D341Med (cell line): ENCODE measurements around the gene HTR6.
"Not testable (repeated sequence)": the region's sequence is repeated elsewhere in the genome, so short reads cannot be mapped to it uniquely, and the experiment has no call there.

Experiments
- DNase-seq: peaks from one replicate; pipeline ENCODE4 v3.0.0; 2012; ENCODE audit warnings: low spot score

The HTR6 gene

DNA sequence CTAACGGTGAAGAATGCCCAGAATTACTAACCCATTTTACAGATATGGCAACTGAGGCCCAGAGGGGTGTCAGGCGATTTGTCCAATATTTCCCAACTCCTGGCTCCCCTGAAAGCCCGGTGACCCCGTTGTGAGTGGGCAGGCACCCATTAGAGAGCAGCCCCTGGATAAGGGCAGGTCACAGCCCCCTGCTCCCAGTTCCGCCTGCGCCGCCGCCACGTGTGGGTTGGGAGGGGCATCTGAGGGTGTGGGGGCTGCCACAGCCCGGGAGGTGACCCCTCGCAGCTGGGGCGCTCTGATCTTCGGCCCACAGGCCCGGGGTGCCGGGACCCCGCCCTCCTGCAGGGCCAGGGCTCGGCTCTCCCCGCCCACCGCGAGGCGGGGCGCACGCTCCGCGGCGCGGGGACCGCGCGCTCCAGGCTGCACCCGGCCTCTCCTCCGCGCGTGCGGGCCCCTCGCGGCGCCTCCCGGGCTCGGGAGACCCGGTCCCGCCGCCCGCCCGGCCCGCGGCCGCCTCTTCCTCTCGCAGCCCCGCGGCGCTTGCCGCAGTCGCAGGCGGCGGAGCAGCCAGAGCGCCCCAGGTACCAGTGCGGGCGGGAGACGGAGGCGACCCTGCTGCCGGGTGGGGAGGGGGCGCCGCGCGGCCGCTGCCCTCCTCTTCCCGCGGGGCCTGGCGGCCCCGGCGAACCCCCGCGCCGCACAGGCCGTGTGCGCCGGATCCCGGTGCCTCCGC is at the start of gene HTR6:
HTR6 (plus strand) TSS at position 423 of the 733 bp plus-strand sequence. CDS start 879 bp downstream, outside the sequence.
- peak; percentile 82 for DNase-seq

DNA sequence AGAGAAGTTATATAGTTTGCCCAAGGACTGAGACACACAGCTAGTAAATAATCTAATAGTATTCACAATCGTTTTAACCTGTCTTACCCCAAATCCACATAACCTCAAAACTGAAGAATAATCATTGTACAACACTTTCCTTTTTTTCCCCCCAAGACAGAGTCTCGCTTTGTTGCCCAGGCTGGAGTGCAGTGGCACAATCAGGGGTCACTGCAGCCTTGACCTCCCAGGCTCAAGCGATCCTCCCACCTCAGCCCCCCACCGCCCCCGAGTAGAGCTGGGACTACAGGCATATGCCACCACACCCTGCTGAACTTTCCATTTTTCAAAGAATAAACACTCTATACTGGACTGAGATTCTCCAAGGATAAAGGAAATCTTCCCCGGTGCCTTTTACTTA is 49.2 kb upstream of the HTR6 start:
- no peak for DNase-seq

DNA sequence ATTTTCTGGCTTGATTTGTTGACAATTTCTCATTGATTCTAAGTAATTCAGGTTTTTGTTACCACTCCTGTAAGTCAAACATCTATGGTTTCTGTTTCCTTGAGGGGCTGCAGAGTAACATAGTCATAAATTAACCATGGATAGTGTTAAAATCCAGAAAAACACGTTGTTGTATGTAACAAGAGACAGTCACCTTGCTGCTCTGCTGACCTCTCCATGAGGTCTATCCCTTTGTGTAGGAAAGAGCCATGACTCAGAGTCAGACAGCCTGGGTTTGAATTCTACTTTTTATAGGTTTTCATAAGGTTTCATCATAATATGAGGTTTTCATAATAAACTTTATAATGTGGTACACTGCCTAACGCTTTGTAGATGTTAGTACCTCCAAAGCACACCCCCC is 48.2 kb upstream of the HTR6 start:
- no peak for DNase-seq

DNA sequence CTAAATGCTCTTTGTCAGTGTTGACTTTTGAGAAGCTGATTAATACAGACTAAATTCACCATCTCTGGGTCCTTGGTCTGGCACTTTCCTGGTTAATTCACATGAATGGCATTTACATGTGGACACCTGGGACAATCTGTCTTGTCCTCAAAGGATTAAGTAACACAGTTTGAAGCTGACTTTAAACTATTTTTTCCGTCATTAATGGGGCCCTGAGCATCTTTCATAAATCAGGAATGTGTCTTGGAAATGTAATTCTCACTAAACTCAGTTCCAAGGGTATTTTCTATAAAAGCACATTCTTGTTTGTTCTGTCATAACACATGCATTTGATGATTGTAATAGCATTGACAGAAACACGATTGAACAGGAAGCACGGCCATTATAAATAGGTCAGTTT is 47.3 kb upstream of the HTR6 start:
- no peak for DNase-seq

DNA sequence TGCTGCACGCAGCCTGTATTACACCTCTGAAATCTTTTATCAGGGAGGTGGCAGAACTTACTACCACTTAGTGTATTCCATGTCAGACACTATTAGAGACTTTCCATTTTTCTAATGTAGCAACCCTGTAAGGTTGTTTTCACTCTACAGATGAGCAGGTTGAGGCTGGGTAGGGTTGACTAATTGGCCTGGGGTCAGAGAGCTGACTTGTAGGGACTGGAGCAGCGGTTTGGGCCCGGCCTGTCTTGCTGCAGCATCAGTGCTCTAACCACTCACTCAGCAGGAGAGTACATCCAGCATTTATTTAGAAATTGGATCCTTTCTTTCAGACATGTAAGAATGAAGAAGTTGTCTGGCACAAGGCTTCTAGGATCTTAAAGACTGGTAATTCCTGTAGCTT is 46.2 kb upstream of the HTR6 start:
- no peak for DNase-seq

DNA sequence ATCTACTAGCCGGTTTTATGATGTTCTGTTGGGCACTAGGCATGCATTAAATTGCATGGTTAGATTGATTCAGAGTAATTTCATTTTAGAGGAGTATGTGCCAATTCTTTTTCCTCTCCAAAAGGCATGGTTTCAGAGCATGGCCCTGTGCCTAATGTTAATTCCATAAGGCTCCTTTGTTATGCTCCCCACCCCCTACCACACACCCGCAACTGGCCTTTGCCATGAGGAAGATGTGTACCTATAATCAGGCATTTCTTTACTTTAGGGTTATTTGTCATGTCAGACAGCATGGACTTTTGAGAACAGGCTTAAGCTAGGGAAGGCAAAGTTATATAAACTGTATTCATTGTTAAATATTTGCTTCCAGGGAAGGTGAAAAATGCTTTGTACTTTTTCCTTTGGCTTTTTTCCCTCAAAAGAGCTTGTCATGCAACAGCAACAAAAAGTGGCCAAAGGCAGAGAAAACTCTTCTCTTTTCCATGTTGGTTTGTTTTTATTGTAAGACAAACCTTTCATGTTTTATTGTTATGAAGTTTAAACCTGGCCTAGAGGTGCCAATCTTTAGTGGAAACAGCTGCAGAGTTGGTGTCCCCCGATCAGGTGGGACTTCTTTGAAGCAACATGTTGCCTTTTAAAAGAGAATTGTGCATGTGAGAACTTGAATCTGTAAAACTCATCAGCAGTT is 44.8 kb upstream of the HTR6 start:
- DNase-seq, result no peak

DNA sequence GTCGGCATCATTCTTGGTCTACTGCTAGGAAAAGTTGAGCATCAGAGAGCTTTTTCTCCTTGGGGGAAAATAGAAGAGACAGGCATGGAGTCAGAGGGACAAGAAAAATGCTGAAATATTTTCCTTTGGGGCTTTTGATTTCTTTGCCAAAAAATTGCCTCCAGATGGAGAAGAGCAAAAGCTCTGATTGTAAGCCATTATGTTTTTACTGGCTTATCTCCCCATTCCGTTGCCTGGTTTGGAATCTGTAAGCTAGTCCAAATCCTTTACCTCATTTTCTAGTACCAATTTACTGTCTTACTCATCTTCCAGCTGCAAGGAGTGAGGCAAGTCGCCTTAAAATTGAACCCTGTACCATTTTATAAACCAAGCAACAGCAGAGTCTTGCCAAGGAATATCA is 43.9 kb upstream of the HTR6 start:
- DNase-seq, result no peak

DNA sequence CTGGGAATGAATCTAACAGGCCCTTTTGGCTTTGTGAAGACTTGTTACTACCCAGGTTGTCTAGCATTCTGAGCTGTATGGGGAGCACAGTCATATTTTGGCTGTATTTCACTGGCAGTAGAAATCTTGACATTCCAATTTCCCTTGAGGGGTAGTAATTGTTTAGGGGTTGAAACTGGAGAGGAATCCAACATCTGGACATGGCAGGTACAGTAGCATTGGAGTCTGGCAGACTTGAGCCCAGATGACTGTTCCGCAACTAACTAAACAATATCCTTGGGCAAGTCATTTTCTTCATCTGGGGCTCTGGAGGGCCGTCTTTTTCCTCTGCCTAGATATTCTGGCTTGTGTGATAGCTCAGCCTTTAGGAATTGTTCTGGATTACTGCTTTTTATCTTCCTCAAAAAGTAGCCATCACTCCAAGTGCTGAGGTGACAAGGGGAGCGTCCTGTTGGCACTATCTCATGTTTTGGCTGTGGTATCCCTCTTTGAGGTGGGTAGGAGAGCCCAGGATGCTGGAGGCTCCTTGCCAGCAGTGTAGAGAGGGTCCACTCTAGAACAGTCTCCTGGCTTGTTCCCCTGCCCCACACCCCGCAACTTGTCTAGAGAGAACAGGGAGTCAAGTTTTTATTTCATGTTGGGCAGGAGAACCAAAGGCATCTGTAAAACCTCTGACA is 43.3 kb upstream of the HTR6 start:
- DNase-seq, result no peak

DNA sequence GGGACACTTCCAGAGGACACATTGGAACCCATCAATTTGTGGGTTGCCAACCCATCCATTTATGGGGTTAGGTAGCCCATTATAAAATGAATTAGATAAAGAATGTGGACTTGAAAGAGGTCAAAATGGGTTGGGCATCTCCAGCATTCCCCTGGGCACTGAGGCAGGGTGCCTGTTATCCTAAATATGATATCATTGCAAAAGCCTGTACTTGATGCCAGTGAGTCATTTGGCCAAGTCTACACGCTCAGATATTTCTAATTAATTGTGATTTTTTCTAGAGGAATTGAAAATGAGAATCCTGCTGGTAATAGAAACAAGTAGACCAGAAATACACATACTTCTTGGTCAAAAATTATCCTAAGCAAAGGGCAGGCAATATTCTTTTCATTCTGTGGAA is 42.5 kb upstream of the HTR6 start:
- DNase-seq, result no peak

DNA sequence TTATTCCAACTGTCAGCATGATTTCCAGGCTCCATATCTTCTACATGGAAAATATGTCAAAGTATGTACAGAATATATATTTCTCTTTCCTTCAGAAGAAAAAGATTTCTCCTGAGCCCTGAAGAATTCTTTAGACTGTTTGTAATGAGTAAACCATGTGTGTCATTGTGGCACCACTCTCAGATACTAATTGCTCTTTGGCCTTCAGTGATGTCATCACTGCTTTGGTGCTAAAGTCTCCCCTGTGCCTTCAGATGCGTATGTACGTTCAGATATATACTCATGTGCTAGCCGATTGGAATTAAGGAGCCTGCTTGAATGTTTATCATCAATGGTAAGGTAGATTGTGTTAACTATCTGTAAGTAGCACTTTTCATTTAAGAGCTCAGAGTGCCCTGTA is 41.2 kb upstream of the HTR6 start:
- no peak for DNase-seq

DNA sequence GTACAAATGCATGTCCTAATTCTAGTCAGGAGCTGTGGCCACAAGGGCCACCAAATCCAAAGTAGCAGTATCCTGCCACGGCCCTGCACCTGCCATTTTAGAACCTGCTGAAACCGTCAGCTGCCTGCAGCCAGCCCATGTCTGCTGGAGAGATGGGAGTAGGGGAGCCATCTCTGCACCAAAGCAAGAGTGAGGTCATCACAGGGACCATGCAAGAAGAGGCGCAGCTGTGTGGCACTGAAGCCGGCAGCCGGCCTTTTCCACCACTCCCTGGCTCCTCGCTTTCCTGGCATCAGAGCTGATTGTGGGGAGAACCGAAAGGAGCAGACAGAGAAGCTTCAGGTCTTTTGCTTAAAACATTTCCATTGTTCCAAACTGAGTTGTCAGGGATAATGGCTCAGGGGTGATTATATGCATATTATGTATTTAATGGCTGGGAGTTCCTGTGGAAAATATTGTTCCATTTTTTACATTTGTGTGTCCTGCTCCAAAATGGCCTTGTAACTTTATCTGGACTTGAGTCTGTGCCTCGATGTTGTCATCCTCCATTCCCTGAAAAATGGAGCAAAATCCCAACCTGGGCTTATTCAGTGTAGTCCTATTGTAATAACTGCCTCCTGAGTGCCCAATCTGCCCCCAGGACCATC is 39.3 kb upstream of the HTR6 start:
- no peak for DNase-seq

DNA sequence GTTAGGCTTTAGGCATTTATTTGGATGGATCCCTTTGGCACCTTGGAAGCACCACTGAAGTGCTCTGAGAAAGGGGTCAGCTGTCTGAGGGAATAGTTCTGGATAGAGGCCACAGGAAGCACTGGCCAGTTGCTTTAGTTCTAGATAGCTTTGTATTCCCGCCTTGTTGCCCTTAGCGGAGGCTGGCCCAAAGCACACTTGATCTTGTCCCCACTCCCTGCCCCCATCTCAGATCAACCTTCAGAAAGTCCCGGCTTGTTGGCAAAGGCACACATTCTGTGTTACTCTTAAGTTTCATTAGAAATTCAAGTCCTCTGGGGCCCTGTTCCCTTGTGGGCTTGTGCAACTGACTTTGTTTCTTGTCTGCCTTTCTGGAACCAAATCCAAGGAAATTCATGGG is 35.8 kb upstream of the HTR6 start:
- DNase-seq, result no peak

DNA sequence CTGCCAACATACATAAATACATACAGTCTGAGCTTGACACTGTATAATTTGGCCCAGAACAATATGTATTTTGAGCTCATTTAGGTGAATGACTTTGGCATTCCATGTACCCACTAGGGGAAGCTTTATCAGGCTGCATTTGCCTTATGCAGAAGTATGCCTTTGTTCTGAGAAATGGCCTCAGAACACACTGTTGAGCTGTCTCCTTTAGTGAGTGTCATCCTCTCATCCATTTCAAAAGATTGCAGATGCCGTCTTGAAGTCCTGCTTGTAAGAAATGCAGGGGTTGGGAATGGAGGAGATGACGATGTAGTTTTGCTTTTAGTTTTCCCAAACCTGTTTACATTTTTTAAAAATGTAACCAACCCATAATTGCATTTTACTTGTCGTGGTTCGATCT is 35.3 kb upstream of the HTR6 start:
- DNase-seq, result no peak

DNA sequence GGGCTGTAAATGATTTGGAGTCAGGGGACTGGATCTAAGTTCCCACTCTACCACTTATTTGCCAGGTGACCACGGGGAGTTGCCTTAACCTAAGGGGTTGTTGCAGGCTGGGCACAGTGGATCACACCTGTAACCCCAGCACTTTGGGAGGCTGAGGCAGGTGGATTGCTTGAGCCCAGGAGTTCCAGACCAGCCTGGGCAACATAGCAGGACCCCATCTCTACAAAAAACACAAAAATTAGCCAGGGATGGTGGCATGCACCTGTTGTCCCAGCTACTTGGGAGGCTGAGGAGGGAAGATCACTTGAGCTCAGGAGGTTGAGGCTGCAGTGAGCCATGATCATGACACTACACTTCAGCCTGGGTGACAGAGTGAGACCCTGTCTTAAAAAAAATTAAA is 34.5 kb upstream of the HTR6 start:
- DNase-seq, result not testable (repeated sequence)

DNA sequence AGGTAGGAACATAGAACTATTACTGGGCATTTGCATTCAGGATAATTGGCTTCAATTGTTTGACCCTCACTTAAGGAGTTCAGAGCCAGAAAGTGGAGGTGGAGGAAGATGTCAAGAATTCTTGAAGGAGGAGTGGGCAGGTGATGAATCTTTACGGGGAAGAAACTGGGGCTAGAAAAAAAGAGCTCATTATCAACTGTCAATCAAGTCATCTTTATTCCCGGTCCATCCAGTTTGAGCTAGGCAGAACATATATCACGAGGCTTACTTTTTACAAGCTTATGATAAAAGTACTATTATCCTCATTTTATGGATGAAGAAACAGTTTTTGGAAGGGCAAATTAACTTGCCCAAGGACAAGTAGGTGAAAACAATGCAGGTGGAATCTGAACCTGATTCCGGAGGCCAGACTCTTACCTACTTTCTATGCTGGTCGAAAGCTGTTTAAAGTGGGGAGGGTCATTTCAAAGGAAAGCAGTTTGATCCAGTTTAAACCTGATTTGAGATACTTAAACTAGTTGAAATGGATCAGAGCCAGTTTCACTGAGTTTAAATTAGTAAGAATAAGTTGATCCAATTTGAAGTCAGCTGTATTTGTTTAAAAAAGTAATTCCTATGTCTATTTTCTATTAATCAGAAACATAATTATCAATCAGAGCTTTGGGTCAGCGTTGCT is 33.8 kb upstream of the HTR6 start:
- DNase-seq, result no peak

DNA sequence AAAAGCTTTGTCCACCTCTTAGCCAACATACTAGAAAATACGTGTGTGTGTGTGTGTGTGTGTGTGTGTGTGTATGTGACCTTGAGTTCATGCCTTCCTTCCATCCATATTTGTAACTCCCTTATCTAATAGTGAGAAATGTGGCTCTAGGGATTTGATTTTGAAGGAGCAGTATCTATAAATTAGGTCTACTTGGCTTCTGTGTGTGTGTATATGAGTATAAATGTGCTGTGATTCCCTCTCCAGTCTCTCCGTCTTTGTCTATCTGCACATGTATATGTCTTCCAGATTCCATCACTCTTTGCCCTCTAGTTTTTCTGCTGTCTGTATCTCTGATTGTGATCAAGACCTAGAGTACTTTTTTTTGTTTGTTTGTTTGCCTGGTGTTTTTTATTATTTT is 32.5 kb upstream of the HTR6 start:
- no peak for DNase-seq

DNA sequence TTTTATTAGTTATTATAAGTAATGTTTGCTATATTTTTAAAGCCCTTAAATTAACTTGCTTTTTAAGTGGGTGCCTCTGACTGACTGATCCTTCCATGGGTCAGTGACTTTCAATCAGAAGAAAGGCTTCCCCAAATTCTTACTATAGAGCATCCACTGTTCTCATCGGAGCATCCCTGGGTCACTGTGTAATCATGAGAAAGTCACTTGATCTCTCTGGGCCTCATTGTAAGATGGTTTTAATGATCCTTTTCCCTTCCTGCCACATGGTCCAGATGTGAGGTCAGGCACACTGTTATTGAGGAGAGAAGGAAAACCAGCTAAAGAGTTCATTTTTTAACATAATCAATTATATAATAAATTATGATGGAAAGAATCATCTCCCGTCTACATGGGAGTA is 31.6 kb upstream of the HTR6 start:
- DNase-seq, result no peak

DNA sequence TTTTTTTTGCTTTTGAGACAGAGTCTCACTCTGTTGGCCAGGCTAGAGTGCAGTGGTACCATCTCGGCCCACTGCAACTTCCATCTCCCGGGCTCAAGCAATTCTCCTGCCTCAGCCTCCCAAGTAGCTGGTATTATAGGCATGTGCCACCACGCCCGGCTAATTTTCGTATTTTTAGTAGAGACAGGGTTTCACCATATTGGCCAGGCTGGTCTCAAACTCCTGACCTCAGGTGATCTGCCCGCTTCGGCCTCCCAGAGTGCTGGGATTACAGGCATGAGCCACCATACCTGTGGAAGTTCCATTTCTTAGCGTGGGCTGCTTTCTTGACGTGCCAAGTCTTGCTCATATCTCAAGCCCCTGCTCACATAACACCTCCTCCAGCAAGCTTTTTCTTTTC is 29.6 kb upstream of the HTR6 start:
- not testable (repeated sequence) for DNase-seq

DNA sequence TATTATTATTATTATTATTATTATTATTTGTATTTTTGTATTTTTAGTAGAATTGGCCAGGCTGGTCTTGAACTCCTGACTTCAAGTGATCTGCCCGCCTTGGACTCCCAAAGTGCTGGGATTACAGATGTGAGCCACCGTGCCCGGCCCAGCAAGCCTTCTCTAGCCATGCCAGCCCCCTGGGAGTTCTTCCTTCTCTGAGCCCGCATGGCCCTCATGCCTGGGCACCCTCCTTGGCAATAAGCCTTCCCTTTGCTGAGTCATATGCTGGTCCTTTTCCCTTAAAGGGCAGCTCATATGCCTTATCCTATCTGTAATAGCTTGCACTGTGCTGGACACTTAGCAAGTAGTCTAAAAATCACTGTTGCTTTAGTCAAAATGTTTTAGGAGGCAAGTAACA is 29.0 kb upstream of the HTR6 start:
- DNase-seq, result no peak

DNA sequence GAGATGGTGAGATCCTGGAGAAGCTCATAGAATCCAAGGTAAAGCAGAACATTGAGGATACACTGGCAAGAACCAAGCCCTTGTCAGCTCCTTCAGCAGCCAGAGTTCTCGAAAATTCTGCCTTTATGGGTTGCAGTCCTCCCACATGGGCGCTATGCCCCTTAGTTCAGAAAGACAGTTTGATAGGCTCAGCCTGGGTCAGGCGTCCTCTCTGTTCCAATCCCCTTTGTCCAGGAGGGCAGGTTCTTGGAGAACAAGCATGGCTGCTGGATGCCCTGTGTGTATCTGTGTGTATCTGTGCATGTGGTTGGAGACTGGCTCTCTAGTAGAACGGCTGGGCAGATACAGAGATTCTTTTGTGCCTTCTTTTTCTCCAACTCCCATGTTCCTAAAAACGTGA is 28.6 kb upstream of the HTR6 start:
- no peak for DNase-seq

DNA sequence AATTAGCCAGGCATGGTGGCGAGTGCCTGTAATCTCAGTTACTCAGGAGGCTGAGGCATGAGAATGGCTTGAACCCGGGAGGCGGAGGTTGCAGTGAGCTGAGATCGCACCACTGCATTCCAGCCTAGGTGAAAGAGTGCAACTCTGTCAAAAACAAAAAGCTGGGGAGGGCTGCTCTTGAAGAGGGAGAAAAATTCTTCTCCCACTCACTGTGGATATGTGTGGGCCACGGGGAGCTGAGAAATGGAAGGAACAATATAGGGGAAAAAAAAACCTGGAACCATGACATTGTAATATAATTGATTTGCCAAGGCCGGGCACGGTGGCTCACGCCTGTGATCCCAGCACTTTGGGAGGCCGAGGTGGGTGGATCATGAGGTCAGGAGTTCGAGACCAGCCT is 27.9 kb upstream of the HTR6 start:
- DNase-seq, result not testable (repeated sequence)

DNA sequence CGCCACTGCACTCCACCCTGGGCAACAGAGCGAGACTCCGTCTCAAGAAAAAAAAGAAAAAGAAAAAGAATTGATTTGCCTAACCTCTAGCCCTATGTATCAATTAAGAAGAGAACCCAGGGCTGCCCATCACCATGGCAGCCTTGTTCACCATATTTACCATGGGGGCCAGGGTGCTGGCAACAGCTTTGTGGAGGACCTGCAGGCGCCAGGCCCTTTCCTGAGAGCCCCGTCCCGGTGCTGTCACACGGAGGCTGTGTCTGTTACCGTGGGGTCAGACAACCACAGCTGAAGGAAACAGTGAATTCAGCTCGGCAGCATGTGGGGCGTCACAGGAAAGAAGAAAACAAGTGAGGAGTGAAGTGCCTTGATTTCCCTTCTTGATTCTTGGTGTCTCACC is 27.1 kb upstream of the HTR6 start:
- DNase-seq, result no peak
